ENCODE measurements around the gene TRPM3.
"Not testable (repeated sequence)": the region's sequence is repeated elsewhere in the genome, so short reads cannot be mapped to it uniquely, and the experiment has no call there.

The TRPM3 gene

GRCh38 chr9:70706797-70707196 lies 414.6 kb downstream of the TRPM3 start:
- DNase-seq = not testable (repeated sequence)

- no peak for DNase-seq
Observed at GRCh38 chr9:70701163-70701562, 420.3 kb downstream of the TRPM3 start.

GRCh38 chr9:70696694-70697335 lies 424.6 kb downstream of the TRPM3 start:
- DNase-seq = no peak

- no peak for DNase-seq
Observed at GRCh38 chr9:70694758-70695157, 426.7 kb downstream of the TRPM3 start.

- DNase-seq = no peak
Observed at GRCh38 chr9:70693186-70693585, 428.2 kb downstream of the TRPM3 start.

- no peak for DNase-seq
Observed at GRCh38 chr9:70692431-70692830, 429.0 kb downstream of the TRPM3 start.

GRCh38 chr9:70688704-70689103 lies 432.7 kb downstream of the TRPM3 start:
- DNase-seq = no peak

GRCh38 chr9:70683841-70684240 lies 437.6 kb downstream of the TRPM3 start:
- DNase-seq = no peak

GRCh38 chr9:70682298-70682697 lies 439.1 kb downstream of the TRPM3 start:
- DNase-seq = no peak

GRCh38 chr9:70679845-70680244 lies 441.6 kb downstream of the TRPM3 start:
- DNase-seq = no peak

GRCh38 chr9:70678153-70678552 lies 443.3 kb downstream of the TRPM3 start:
- no peak for DNase-seq

GRCh38 chr9:70677055-70677735 lies 444.2 kb downstream of the TRPM3 start:
- no peak for DNase-seq

- no peak for DNase-seq
Observed at GRCh38 chr9:70675868-70676370, 445.5 kb downstream of the TRPM3 start.

GRCh38 chr9:70673844-70674243 lies 447.6 kb downstream of the TRPM3 start:
- DNase-seq = no peak

GRCh38 chr9:70672161-70672649 lies 449.2 kb downstream of the TRPM3 start:
- DNase-seq = no peak

GRCh38 chr9:70668751-70669150 lies 452.7 kb downstream of the TRPM3 start:
- DNase-seq = no peak

- DNase-seq = no peak
Observed at GRCh38 chr9:70658765-70659164, 462.7 kb downstream of the TRPM3 start.

- no peak for DNase-seq
Observed at GRCh38 chr9:70656281-70656680, 465.1 kb downstream of the TRPM3 start.

GRCh38 chr9:70654144-70654543 lies 467.3 kb downstream of the TRPM3 start:
- no peak for DNase-seq

- DNase-seq = not testable (repeated sequence)
Observed at GRCh38 chr9:70644627-70645026, 476.8 kb downstream of the TRPM3 start.

GRCh38 chr9:70642341-70642740 lies 479.1 kb downstream of the TRPM3 start:
- no peak for DNase-seq

- DNase-seq = no peak
Observed at GRCh38 chr9:70641631-70642030, 479.8 kb downstream of the TRPM3 start.

GRCh38 chr9:70641031-70641430 lies 480.4 kb downstream of the TRPM3 start:
- DNase-seq = no peak
